ENCODE data around the gene TRIM28. TPM values are rescaled to one million over a fixed set of nuclear protein-coding genes. Genes with fewer than 3 reads are reported as not detected.
A peak's percentile ranks its signal among the peaks of the same experiment; 100 is the strongest.
"Not testable (repeated sequence)": the region's sequence is repeated elsewhere in the genome, so short reads cannot be mapped to it uniquely, and the experiment has no call there.

Gene TRIM28
- total RNA-seq, 1 donor from 2014 or later: 351 TPM

DNA sequence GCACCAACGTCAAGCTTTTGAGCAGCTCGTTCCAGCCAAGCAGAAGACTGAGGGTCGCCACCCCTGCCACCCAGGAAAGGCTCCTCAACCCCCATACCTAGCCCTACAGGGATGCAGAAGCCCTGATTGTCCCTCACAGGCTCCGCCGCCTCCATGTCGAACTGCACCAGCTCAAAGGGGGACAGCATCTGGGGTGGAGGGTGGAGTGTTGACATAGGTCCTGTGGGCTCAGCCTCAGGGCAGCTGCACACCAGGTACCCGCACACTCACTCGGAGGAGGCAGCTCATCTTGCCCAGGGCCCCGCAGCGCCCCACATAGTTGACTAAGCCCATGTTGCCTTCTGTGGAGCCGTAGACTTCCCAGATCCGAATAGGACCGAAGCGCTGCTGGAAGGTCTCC is 43.6 kb upstream of the TRIM28 start:
- peaks cover 4% of the 10 kb centered on the region for H3K4me1 ChIP-seq (ENCODE audit: insufficient read depth, low read length)
- H3K9ac ChIP-seq (ENCODE audit: low read length): no peak overlapping the region
- H3K36me3 Mint-ChIP-seq (ENCODE audit: low read depth, unreplicated experiment): peaks cover 8% of the 10 kb centered on the region
- H3K9me3 Mint-ChIP-seq (ENCODE audit: unreplicated experiment): no peaks in the 10 kb centered on the region
- H3K4me3 ChIP-seq (ENCODE audit: insufficient read depth, low read depth, low read length): no peak overlapping the region
- no peaks in the 10 kb centered on the region for H3K27me3 Mint-ChIP-seq (ENCODE audit: low read depth, unreplicated experiment)
- no peaks in the 10 kb centered on the region for H3K79me2 ChIP-seq (ENCODE audit: insufficient read depth, low read length)
- H2AFZ ChIP-seq (ENCODE audit: low read depth, low read length): no peak overlapping the region
- H3K4me1 Mint-ChIP-seq (ENCODE audit: low read depth, unreplicated experiment): peaks cover 8% of the 10 kb centered on the region
- no peak for TF ChIP-seq EZH2 (IDR thresholded peaks at IDR 0.05; ENCODE audit: insufficient read depth, low read length)
- TF ChIP-seq, protein P1, sequence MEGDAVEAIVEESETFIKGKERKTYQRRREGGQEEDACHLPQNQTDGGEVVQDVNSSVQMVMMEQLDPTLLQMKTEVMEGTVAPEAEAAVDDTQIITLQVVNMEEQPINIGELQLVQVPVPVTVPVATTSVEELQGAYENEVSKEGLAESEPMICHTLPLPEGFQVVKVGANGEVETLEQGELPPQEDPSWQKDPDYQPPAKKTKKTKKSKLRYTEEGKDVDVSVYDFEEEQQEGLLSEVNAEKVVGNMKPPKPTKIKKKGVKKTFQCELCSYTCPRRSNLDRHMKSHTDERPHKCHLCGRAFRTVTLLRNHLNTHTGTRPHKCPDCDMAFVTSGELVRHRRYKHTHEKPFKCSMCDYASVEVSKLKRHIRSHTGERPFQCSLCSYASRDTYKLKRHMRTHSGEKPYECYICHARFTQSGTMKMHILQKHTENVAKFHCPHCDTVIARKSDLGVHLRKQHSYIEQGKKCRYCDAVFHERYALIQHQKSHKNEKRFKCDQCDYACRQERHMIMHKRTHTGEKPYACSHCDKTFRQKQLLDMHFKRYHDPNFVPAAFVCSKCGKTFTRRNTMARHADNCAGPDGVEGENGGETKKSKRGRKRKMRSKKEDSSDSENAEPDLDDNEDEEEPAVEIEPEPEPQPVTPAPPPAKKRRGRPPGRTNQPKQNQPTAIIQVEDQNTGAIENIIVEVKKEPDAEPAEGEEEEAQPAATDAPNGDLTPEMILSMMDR (IDR thresholded peaks at IDR 0.05; ENCODE audit: insufficient read depth, low read depth, low read length): no peak
- H3K4me3 Mint-ChIP-seq (ENCODE audit: unreplicated experiment): peak overlapping the region; percentile 91
- H3K27me3 ChIP-seq (ENCODE audit: insufficient read depth, low read length): no peaks in the 10 kb centered on the region
- no peaks in the 10 kb centered on the region for H3K36me3 ChIP-seq (ENCODE audit: insufficient read depth, low read length)
- DNase-seq (ENCODE audit: low read depth) (no peak), FAIRE-seq (no peak)
- no peak overlapping the region for H3K27ac Mint-ChIP-seq (ENCODE audit: unreplicated experiment)
- H3K27ac ChIP-seq (ENCODE audit: low read depth, low read length): no peak overlapping the region
- H4K20me1 ChIP-seq (ENCODE audit: insufficient read depth, low read length): no peaks in the 10 kb centered on the region
- H3K9me3 ChIP-seq (ENCODE audit: insufficient read depth, low read depth, low read length): peaks cover 4% of the 10 kb centered on the region
- peak overlapping the region; percentile 93 for H3K4me2 ChIP-seq (ENCODE audit: low read length)

DNA sequence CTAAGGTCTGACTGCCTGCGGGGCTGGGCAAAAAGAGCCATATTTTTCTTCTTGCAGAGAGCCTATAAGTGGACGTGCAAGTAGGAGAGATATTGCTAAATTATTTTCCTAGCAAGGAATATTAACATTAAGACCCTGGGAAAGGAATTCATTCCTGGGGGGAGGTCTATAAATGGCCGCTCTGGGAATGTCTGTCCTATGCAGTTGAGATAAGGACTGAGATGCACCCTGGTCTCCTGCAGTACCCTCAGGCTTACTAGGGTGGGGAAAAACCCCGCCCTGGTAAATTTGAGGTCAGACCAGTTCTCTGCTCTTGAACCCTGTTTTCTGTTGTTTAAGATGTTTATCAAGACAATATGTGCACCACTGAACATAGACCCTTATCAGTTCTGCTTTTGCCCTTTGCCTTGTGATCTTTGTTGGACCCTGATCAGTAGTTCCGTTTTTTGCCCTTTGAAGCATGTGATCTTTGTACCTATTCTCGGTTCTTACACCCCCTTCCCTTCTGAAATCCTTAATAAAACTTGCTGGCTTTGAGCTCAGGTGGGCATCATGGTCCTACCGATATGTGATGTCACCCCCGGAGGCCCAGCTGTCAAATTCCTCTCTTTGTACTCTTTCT is 36.2 kb upstream of the TRIM28 start:
- not testable (repeated sequence) for H2AFZ ChIP-seq (ENCODE audit: low read depth, low read length); H3K9me3 Mint-ChIP-seq (ENCODE audit: unreplicated experiment); H3K9me3 ChIP-seq (ENCODE audit: insufficient read depth, low read depth, low read length); H3K27ac ChIP-seq (ENCODE audit: low read depth, low read length); H4K20me1 ChIP-seq (ENCODE audit: insufficient read depth, low read length); H3K4me1 ChIP-seq (ENCODE audit: insufficient read depth, low read length); FAIRE-seq; H3K4me3 Mint-ChIP-seq (ENCODE audit: unreplicated experiment); H3K4me2 ChIP-seq (ENCODE audit: low read length); H3K79me2 ChIP-seq (ENCODE audit: insufficient read depth, low read length); H3K27me3 Mint-ChIP-seq (ENCODE audit: low read depth, unreplicated experiment); H3K4me1 Mint-ChIP-seq (ENCODE audit: low read depth, unreplicated experiment); H3K9ac ChIP-seq (ENCODE audit: low read length); DNase-seq (ENCODE audit: low read depth); H3K36me3 ChIP-seq (ENCODE audit: insufficient read depth, low read length); H3K27ac Mint-ChIP-seq (ENCODE audit: unreplicated experiment); H3K36me3 Mint-ChIP-seq (ENCODE audit: low read depth, unreplicated experiment); H3K27me3 ChIP-seq (ENCODE audit: insufficient read depth, low read length); H3K4me3 ChIP-seq (ENCODE audit: insufficient read depth, low read depth, low read length)

DNA sequence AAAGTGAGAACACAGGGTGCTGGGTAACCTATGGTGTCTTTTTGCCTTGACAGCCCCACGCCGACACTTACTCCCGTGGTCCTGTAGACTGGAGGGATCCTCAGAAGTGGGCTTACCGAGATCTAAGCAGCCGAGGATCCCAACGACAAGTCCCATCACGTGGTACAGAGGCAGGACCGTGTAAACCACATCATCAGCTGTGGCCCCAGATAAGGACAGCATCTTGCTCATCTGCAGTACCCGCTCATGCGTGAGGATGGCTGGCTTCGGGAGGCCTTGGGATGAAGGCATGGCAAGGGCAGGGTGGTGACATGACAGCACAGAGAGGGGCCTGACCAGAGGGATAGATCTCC is 34.2 kb upstream of the TRIM28 start:
- H3K4me1 Mint-ChIP-seq (ENCODE audit: low read depth, unreplicated experiment): peaks cover under 1% of the 10 kb centered on the region
- Histone ChIP-seq H3K4me3 (ENCODE audit: insufficient read depth, low read depth, low read length) (no peak overlapping the region), H3K4me1 (ENCODE audit: insufficient read depth, low read length) (peaks cover 6% of the 10 kb centered on the region), H3K79me2 (ENCODE audit: insufficient read depth, low read length) (peaks cover 4% of the 10 kb centered on the region), H3K27me3 (ENCODE audit: insufficient read depth, low read length) (no peaks in the 10 kb centered on the region), H3K36me3 (ENCODE audit: insufficient read depth, low read length) (no peaks in the 10 kb centered on the region), H3K4me2 (ENCODE audit: low read length) (no peak overlapping the region), H3K27ac (ENCODE audit: low read depth, low read length) (no peak overlapping the region), H3K9ac (ENCODE audit: low read length) (no peak overlapping the region), H2AFZ (ENCODE audit: low read depth, low read length) (no peak overlapping the region), H4K20me1 (ENCODE audit: insufficient read depth, low read length) (peaks cover 3% of the 10 kb centered on the region), H3K9me3 (ENCODE audit: insufficient read depth, low read depth, low read length) (no peaks in the 10 kb centered on the region)
- no peak overlapping the region for H3K27ac Mint-ChIP-seq (ENCODE audit: unreplicated experiment)
- no peak for DNase-seq (ENCODE audit: low read depth)
- TF ChIP-seq, protein P1 (IDR thresholded peaks at IDR 0.05; ENCODE audit: insufficient read depth, low read depth, low read length): no peak
- TF ChIP-seq EZH2 (IDR thresholded peaks at IDR 0.05; ENCODE audit: insufficient read depth, low read length): no peak
- no peak overlapping the region for H3K4me3 Mint-ChIP-seq (ENCODE audit: unreplicated experiment)
- no peak for FAIRE-seq
- H3K9me3 Mint-ChIP-seq (ENCODE audit: unreplicated experiment): peaks cover 6% of the 10 kb centered on the region
- H3K27me3 Mint-ChIP-seq (ENCODE audit: low read depth, unreplicated experiment): no peaks in the 10 kb centered on the region
- H3K36me3 Mint-ChIP-seq (ENCODE audit: low read depth, unreplicated experiment): peaks cover 9% of the 10 kb centered on the region
